Measurements from ENCODE around the gene PTPRD.

PTPRD gene

DNA sequence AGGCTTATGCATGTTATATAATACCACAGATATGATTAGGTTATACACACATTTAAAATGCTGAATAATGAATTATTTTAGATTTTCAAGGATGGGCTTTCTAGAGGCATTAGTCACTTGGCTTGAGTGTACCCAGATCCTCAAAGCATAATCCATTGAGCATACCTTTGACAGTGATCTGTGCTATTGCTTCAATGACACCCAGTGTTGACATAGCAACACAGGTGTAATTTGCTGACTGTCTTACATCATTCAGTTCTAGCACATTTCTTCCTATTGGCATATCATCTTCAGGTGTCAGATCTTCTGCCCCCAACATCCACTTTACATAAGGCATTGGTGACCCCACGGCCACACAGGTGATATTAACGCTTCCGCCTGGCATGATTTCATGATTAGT, 2091.7 kb downstream of the PTPRD start:
- DNase-seq (ENCODE audit: low spot score), result no peak
- TF ChIP-seq, protein P1, sequence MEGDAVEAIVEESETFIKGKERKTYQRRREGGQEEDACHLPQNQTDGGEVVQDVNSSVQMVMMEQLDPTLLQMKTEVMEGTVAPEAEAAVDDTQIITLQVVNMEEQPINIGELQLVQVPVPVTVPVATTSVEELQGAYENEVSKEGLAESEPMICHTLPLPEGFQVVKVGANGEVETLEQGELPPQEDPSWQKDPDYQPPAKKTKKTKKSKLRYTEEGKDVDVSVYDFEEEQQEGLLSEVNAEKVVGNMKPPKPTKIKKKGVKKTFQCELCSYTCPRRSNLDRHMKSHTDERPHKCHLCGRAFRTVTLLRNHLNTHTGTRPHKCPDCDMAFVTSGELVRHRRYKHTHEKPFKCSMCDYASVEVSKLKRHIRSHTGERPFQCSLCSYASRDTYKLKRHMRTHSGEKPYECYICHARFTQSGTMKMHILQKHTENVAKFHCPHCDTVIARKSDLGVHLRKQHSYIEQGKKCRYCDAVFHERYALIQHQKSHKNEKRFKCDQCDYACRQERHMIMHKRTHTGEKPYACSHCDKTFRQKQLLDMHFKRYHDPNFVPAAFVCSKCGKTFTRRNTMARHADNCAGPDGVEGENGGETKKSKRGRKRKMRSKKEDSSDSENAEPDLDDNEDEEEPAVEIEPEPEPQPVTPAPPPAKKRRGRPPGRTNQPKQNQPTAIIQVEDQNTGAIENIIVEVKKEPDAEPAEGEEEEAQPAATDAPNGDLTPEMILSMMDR (IDR thresholded peaks at IDR 0.05; ENCODE audit: extremely low read depth, missing control alignments), result no peak

DNA sequence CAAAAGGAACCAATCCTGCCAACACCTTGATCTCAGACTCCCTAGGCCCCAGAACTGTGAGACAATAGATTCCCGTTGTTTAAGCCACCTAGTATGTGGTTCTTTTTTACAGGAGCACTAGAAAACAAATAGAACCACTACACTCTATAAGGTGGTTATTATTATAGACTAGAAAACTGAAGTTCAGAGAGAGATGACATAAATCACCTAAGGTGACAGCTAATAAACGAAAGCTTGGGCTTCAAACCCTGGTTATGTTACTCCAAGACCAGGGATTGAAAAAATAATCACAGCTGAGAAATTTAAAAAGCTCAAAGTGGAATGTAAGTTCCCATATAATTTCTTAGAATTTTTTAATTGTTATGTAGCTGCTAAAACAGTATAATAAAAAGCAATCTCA, 2097.1 kb downstream of the PTPRD start:
- no peak for DNase-seq (ENCODE audit: low spot score)
- TF ChIP-seq, protein P1 (IDR thresholded peaks at IDR 0.05; ENCODE audit: extremely low read depth, missing control alignments), result no peak

DNA sequence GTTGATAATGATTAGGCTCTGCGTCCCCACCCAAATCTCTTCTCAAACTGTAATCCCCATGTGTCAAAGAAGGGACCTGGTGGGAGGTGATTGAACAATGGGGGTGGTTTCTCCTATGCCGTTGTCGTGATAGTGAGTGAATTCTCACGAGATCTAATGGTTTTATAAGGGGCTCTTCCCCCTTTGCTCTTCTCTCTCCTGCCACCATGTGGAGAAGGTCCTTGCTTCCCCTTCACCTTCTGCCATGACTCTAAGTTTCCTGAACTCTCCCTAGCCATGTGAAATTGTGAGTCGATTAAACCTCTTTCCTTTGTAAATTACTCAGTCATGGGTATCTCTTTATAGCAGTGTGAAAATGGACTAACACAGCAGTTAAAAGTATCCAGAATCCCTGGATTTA, 2098.0 kb downstream of the PTPRD start:
- no peak for DNase-seq (ENCODE audit: low spot score)
- TF ChIP-seq, protein P1 (IDR thresholded peaks at IDR 0.05; ENCODE audit: extremely low read depth, missing control alignments), result no peak

- no peak for DNase-seq (ENCODE audit: low spot score)
- TF ChIP-seq, protein P1 (IDR thresholded peaks at IDR 0.05; ENCODE audit: extremely low read depth, missing control alignments), result no peak
These were observed 2104.0 kb downstream of the PTPRD start for GRCh38 chr9:8508671-8509290.

DNA sequence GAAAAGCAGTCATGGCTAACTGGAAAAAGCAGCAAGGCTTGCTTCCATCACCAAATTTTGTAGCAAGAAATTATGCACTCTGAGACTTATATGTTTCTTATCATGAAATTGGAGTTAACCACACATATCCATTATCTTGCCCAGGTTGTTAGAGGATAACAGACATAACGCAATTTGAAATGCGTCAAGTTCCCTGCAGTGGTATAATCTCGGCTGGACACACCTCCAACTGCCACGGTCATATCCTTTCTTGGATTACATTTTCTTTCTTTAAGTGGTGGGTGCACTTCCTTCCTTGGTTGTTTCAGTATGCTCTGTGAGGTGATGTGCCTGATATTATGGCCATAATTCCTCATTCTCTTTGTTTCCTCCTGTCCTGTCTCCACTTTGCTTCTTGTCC, 2118.2 kb downstream of the PTPRD start:
- TF ChIP-seq, protein P1 (IDR thresholded peaks at IDR 0.05; ENCODE audit: extremely low read depth, missing control alignments), result no peak
- DNase-seq (ENCODE audit: low spot score), result no peak

- no peak for DNase-seq (ENCODE audit: low spot score)
- TF ChIP-seq, protein P1 (IDR thresholded peaks at IDR 0.05; ENCODE audit: extremely low read depth, missing control alignments), result no peak
These were observed 2120.1 kb downstream of the PTPRD start for GRCh38 chr9:8492679-8493078.

- TF ChIP-seq, protein P1 (IDR thresholded peaks at IDR 0.05; ENCODE audit: extremely low read depth, missing control alignments), result no peak
- DNase-seq (ENCODE audit: low spot score), result no peak
These were observed 2120.8 kb downstream of the PTPRD start for GRCh38 chr9:8492024-8492423.

Data from GM20000 (cell line).